Mesothelial cell of epicardium (in vitro differentiated cells): ENCODE data around the gene PPFIA3. TPM values are rescaled to one million over a fixed set of nuclear protein-coding genes. Genes with fewer than 3 reads are reported as not detected.

Experiments
- DNase-seq, 2 experiments: peaks; one replicate each; pipeline ENCODE4 v3.0.0; 2021; ENCODE audit warnings: low spot score in 2 of 2; ENCODE audit not compliant: unreplicated experiment in 2 of 2
- H3K27ac Mint-ChIP-seq: 2 replicates; pipeline ENCODE4 v1.8.0; 2021; ENCODE audit warnings: mixed read lengths
- H3K27me3 Mint-ChIP-seq: 2 replicates; pipeline ENCODE4 v1.8.0; 2021; ENCODE audit warnings: low read depth, mixed read lengths
- H3K36me3 Mint-ChIP-seq: 2 replicates; pipeline ENCODE4 v1.8.0; 2021; ENCODE audit warnings: mixed read lengths
- H3K4me1 Mint-ChIP-seq: 2 replicates; pipeline ENCODE4 v1.8.0; 2021; ENCODE audit warnings: mixed read lengths
- H3K4me3 Mint-ChIP-seq: 2 replicates; pipeline ENCODE4 v1.8.0; 2021; ENCODE audit warnings: mild to moderate bottlenecking, moderate library complexity, mixed read lengths
- H3K9me3 Mint-ChIP-seq: 2 replicates; pipeline ENCODE4 v1.8.0; 2021; ENCODE audit warnings: mixed read lengths
- CTCF ChIP-seq: fragments of 200-600 bp; sonication (generic); IDR thresholded peaks from one replicate; pipeline ENCODE4 v1.5.0; 2021; ENCODE audit warnings: antibody characterized with exemption; ENCODE audit not compliant: unreplicated experiment
- total RNA-seq: library from RNA; stranded (reverse); gene quantifications from 3 replicates; pipeline ENCODE4 v1.2.1, GENCODE V29; 2021

The PPFIA3 gene
- total RNA-seq, 1 donor from 2014 or later: 9.9 TPM

GRCh38 chr19:49111218-49111998 lies 7.9 kb upstream of the PPFIA3 start:
- Mint-ChIP-seq H3K4me3 (peak overlapping the region; percentile 2), H3K4me1 (peaks cover 15% of the 10 kb centered on the region), H3K36me3 (peaks cover 10% of the 10 kb centered on the region), H3K9me3 (no peaks in the 10 kb centered on the region), H3K27me3 (no peaks in the 10 kb centered on the region), H3K27ac (no peak overlapping the region)
- no peak for TF ChIP-seq CTCF
- DNase-seq: no peak

- no peaks in the 10 kb centered on the region for H3K9me3 Mint-ChIP-seq
- DNase-seq: peak; percentile 66 to 84
- H3K36me3 Mint-ChIP-seq: peaks cover under 1% of the 10 kb centered on the region
- H3K4me3 Mint-ChIP-seq: peak within 1 kb of the TSS; percentile 77
- no peak for TF ChIP-seq CTCF
- peak within 1 kb of the TSS; percentile 80 for H3K27ac Mint-ChIP-seq
- H3K27me3 Mint-ChIP-seq: no peaks in the 10 kb centered on the region
- peaks cover 29% of the 10 kb centered on the region for H3K4me1 Mint-ChIP-seq
Measured at GRCh38 chr19:49113762-49114629, 5.3 kb upstream of the PPFIA3 start, which contains the start of gene LIN7B. TSS of gene LIN7B (plus strand) at chr19:49114370. CDS start at chr19:49114405, 35 bp downstream.

GRCh38 chr19:49114630-49115363 lies 4.5 kb upstream of the PPFIA3 start:
- H3K4me1 Mint-ChIP-seq: peaks cover 29% of the 10 kb centered on the region
- H3K4me3 Mint-ChIP-seq: peak overlapping the region; percentile 77
- no peaks in the 10 kb centered on the region for H3K9me3 Mint-ChIP-seq
- no peak for TF ChIP-seq CTCF
- peak overlapping the region; percentile 80 for H3K27ac Mint-ChIP-seq
- peaks cover 1% of the 10 kb centered on the region for H3K27me3 Mint-ChIP-seq
- peak in 1 of 2 experiments; percentile 75 for DNase-seq
- H3K36me3 Mint-ChIP-seq: no peaks in the 10 kb centered on the region

- DNase-seq: no peak
- Mint-ChIP-seq H3K4me3 (peak overlapping the region; percentile 54), H3K4me1 (peaks cover 38% of the 10 kb centered on the region), H3K36me3 (no peaks in the 10 kb centered on the region), H3K9me3 (no peaks in the 10 kb centered on the region), H3K27me3 (peaks cover 13% of the 10 kb centered on the region), H3K27ac (peak overlapping the region; percentile 15)
- TF ChIP-seq CTCF: no peak
Measured at GRCh38 chr19:49116544-49116943, 2.8 kb upstream of the PPFIA3 start.
